Retinal pigment epithelial cell (primary cell): ENCODE results near the gene PREX1.

Experiments
- DNase-seq: peaks from one replicate; pipeline ENCODE4 v3.0.0-alpha.2; 2010; ENCODE audit warnings: low read depth
- H3K4me3 ChIP-seq: 2 replicates; pipeline ENCODE4 v1.5.1; 2011; ENCODE audit warnings: mild to moderate bottlenecking, low read length, control low read depth, moderate library complexity
- CTCF ChIP-seq: conservative IDR thresholded peaks from 2 replicates; pipeline ENCODE4 v1.5.1; 2011; ENCODE audit warnings: low read depth, low read length, control low read depth, inconsistent platforms

The PREX1 gene

GRCh38 chr20:48817367-48818030 is 10.3 kb downstream of the PREX1 start:
- TF ChIP-seq CTCF = no peak
- no peak for DNase-seq
- H3K4me3 ChIP-seq = no peak overlapping the region

GRCh38 chr20:48816282-48817205 is 11.3 kb downstream of the PREX1 start:
- no peak for DNase-seq
- H3K4me3 ChIP-seq = no peak overlapping the region
- TF ChIP-seq CTCF = no peak

- no peak for TF ChIP-seq CTCF
These were observed 12.3 kb downstream of the PREX1 start for GRCh38 chr20:48815537-48815936.

GRCh38 chr20:48814633-48815032 is 13.2 kb downstream of the PREX1 start:
- H3K4me3 ChIP-seq = no peak overlapping the region
- no peak for DNase-seq
- no peak for TF ChIP-seq CTCF

More at GRCh38 chr20:48815537-48815936, 12.3 kb downstream of the PREX1 start:
- H3K4me3 ChIP-seq = no peak overlapping the region
- no peak for DNase-seq

GRCh38 chr20:48813930-48814546 is 13.8 kb downstream of the PREX1 start:
- H3K4me3 ChIP-seq = no peak overlapping the region
- TF ChIP-seq CTCF = no peak
- no peak for DNase-seq

GRCh38 chr20:48813446-48813747 is 14.4 kb downstream of the PREX1 start:
- no peak for DNase-seq
- no peak for TF ChIP-seq CTCF
- no peak overlapping the region for H3K4me3 ChIP-seq
